CD4-positive, alpha-beta memory T cell (primary cell): ENCODE data around the gene LYVE1. TPM values are rescaled to one million over a fixed set of nuclear protein-coding genes. Genes with fewer than 3 reads are reported as not detected.

Experiments used
- CTCF ChIA-PET: fragments of 350-600 bp; sonication (Branson Sonifier 250); formaldehyde crosslinking; loops from one replicate; lab custom pipeline; 2021; ENCODE audit warnings: inconsistent platforms; ENCODE audit not compliant: partially characterized antibody; lab: Charles Lee
- POLR2A ChIA-PET: fragments of 350-600 bp; sonication (Branson Sonifier 250); formaldehyde crosslinking; loops from one replicate; lab custom pipeline; 2021; ENCODE audit not compliant: partially characterized antibody; lab: Charles Lee
- DNase-seq, 5 donors: peaks; one replicate each; pipeline versions ENCODE4 v3.0.0 to v3.0.0-alpha.2; 2020 to 2022; ENCODE audit warnings: mixed read lengths in 1 of 5
- H3K27ac ChIP-seq: one replicate; pipeline ENCODE4 v1.7.0; 2013; ENCODE audit warnings: low read depth, low read length
- H3K27me3 ChIP-seq: 2 replicates; pipeline ENCODE4 v1.7.0; 2013; ENCODE audit warnings: mild to moderate bottlenecking, low read length, moderate library complexity; ENCODE audit not compliant: insufficient read depth
- H3K36me3 ChIP-seq: 2 replicates; pipeline ENCODE4 v1.7.0; 2013; ENCODE audit warnings: mild to moderate bottlenecking, low read length, moderate library complexity; ENCODE audit not compliant: insufficient read depth
- H3K4me1 ChIP-seq: 2 replicates; pipeline ENCODE4 v1.7.0; 2013; ENCODE audit warnings: mild to moderate bottlenecking, low read length, moderate library complexity; ENCODE audit not compliant: insufficient read depth
- H3K4me3 ChIP-seq, 2 donors: one replicate each; pipeline ENCODE4 v1.7.0; 2013; ENCODE audit warnings: low read length in 2 of 2, mild to moderate bottlenecking in 1 of 2
- H3K9me3 ChIP-seq, 2 donors: one replicate each; pipeline ENCODE4 v1.7.0; 2013; ENCODE audit warnings: low read length in 2 of 2, control low read depth in 1 of 2; ENCODE audit not compliant: control insufficient read depth in 1 of 2
- H3K27ac Mint-ChIP-seq, 7 donors: one replicate each; pipeline ENCODE4 v1.8.0; 2020 to 2021; ENCODE audit warnings: mixed read lengths in 7 of 7, mild to moderate bottlenecking in 6 of 7, inconsistent platforms in 3 of 7, moderate library complexity in 3 of 7
- H3K27me3 Mint-ChIP-seq, 2 donors: one replicate each; pipeline ENCODE4 v1.8.0; 2020 to 2021; ENCODE audit warnings: mixed read lengths in 2 of 2
- H3K36me3 Mint-ChIP-seq, 2 donors: one replicate each; pipeline ENCODE4 v1.8.0; 2020 to 2021; ENCODE audit warnings: mixed read lengths in 2 of 2, inconsistent platforms in 1 of 2, mild to moderate bottlenecking in 1 of 2
- H3K4me1 Mint-ChIP-seq, 4 donors: one replicate each; pipeline ENCODE4 v1.8.0; 2020 to 2021; ENCODE audit warnings: mixed read lengths in 4 of 4, mild to moderate bottlenecking in 1 of 4
- H3K4me3 Mint-ChIP-seq, 8 donors: one replicate each; pipeline ENCODE4 v1.8.0; 2020 to 2021; ENCODE audit warnings: mixed read lengths in 8 of 8, mild to moderate bottlenecking in 7 of 8, moderate library complexity in 6 of 8, inconsistent platforms in 3 of 8
- H3K9me3 Mint-ChIP-seq, 8 donors: one replicate each; pipeline ENCODE4 v1.8.0; 2020 to 2021; ENCODE audit warnings: mixed read lengths in 8 of 8, mild to moderate bottlenecking in 5 of 8, inconsistent platforms in 3 of 8, moderate library complexity in 1 of 8
- intact Hi-C: fragments of 100-400 bp; cut with micrococcal nuclease; formaldehyde crosslinking; loops from one replicate; pipeline ENCODE4 v1.15.1; 2023
- polyA plus RNA-seq, 2 donors: library from polyadenylated mRNA; unstranded; fragments of 300-500 nt; fragmentation: Illumina TruSeq; gene quantifications; one replicate each; pipeline ENCODE4 v1.2.3, GENCODE V29; 2021
- total RNA-seq, 2 experiments: library from RNA; stranded (reverse); gene quantifications; one replicate each; pipeline ENCODE4 v1.2.3, GENCODE V29; 2021

LYVE1 gene
- total and polyA plus RNA-seq, 4 experiments from 2014 or later: not detected

- no peaks in the 10 kb centered on the region for H3K36me3 Mint-ChIP-seq
- Histone ChIP-seq H3K27ac (no peak overlapping the region), H3K36me3 (no peaks in the 10 kb centered on the region), H3K9me3 (no peaks in the 10 kb centered on the region), H3K4me1 (no peaks in the 10 kb centered on the region), H3K27me3 (no peaks in the 10 kb centered on the region), H3K4me3 (no peak overlapping the region)
- peaks cover 8% of the 10 kb centered on the region in 2 donors for H3K27me3 Mint-ChIP-seq
- H3K4me1 Mint-ChIP-seq: no peaks in the 10 kb centered on the region
- intact Hi-C loops: no loop called here
- H3K9me3 Mint-ChIP-seq: no peaks in the 10 kb centered on the region
- no peak for DNase-seq
- no peak overlapping the region for H3K4me3 Mint-ChIP-seq
- H3K27ac Mint-ChIP-seq: no peak overlapping the region
- ChIA-PET CTCF (no interaction called here), POLR2A (no interaction called here)
Measured at GRCh38 chr11:10567446-10567845, 1.0 kb downstream of the LYVE1 start.

GRCh38 chr11:10566257-10566957, 2.1 kb downstream of the LYVE1 start:
- no peak overlapping the region for H3K4me3 Mint-ChIP-seq
- no peak for DNase-seq
- H3K9me3 ChIP-seq: no peaks in the 10 kb centered on the region
- intact Hi-C loops: no loop called here
- no peaks in the 10 kb centered on the region for H3K27me3 ChIP-seq
- H3K4me1 ChIP-seq: no peaks in the 10 kb centered on the region
- no peak overlapping the region for H3K27ac Mint-ChIP-seq
- CTCF ChIA-PET: interaction anchor here (1.7 kb wide), 1 partner anchor 26 kb away, joined by 4 read pairs; the partner anchor contains the start of gene RNF141
- H3K4me3 ChIP-seq: no peak overlapping the region
- H3K36me3 ChIP-seq: no peaks in the 10 kb centered on the region
- POLR2A ChIA-PET: no interaction called here
- H3K4me1 Mint-ChIP-seq: no peaks in the 10 kb centered on the region
- no peaks in the 10 kb centered on the region for H3K9me3 Mint-ChIP-seq
- H3K27ac ChIP-seq: no peak overlapping the region
- no peaks in the 10 kb centered on the region for H3K36me3 Mint-ChIP-seq
- H3K27me3 Mint-ChIP-seq: peaks cover 6 to 8% of the 10 kb centered on the region in 2 donors

- no peaks in the 10 kb centered on the region for H3K36me3 Mint-ChIP-seq
- H3K9me3 Mint-ChIP-seq: no peaks in the 10 kb centered on the region
- Histone ChIP-seq H3K27ac (no peak overlapping the region), H3K36me3 (no peaks in the 10 kb centered on the region), H3K9me3 (no peaks in the 10 kb centered on the region), H3K4me1 (no peaks in the 10 kb centered on the region), H3K27me3 (no peaks in the 10 kb centered on the region), H3K4me3 (no peak overlapping the region)
- intact Hi-C loops: no loop called here
- ChIA-PET CTCF (interaction anchor here (1.7 kb wide), 1 partner anchor 25 kb away, joined by 4 read pairs; the partner anchor contains the start of gene RNF141), POLR2A (interaction anchor here (0.6 kb wide), 1 partner anchor 9 kb away, joined by 4 read pairs; no protein-coding TSS in a partner anchor)
- H3K4me1 Mint-ChIP-seq: no peaks in the 10 kb centered on the region
- no peak for DNase-seq
- H3K4me3 Mint-ChIP-seq: no peak overlapping the region
- peaks cover 4 to 6% of the 10 kb centered on the region in 2 donors for H3K27me3 Mint-ChIP-seq
- H3K27ac Mint-ChIP-seq: no peak overlapping the region
Measured at GRCh38 chr11:10565493-10565892, 3.0 kb downstream of the LYVE1 start.

GRCh38 chr11:10564696-10565318, 3.7 kb downstream of the LYVE1 start:
- DNase-seq: no peak
- Histone ChIP-seq H3K27ac (no peak overlapping the region), H3K4me3 (no peak overlapping the region), H3K27me3 (no peaks in the 10 kb centered on the region), H3K4me1 (no peaks in the 10 kb centered on the region), H3K36me3 (no peaks in the 10 kb centered on the region), H3K9me3 (no peaks in the 10 kb centered on the region)
- peaks cover 4 to 6% of the 10 kb centered on the region in 2 donors for H3K27me3 Mint-ChIP-seq
- no peaks in the 10 kb centered on the region for H3K9me3 Mint-ChIP-seq
- no peak overlapping the region for H3K27ac Mint-ChIP-seq
- H3K4me1 Mint-ChIP-seq: no peaks in the 10 kb centered on the region
- ChIA-PET POLR2A (no interaction called here), CTCF (interaction anchor here (1.1 kb wide), 1 partner anchor 152 kb away, joined by 3 read pairs; no protein-coding TSS in a partner anchor)
- no peak overlapping the region for H3K4me3 Mint-ChIP-seq
- no peaks in the 10 kb centered on the region for H3K36me3 Mint-ChIP-seq
- intact Hi-C loops: no loop called here

GRCh38 chr11:10564030-10564429, 4.4 kb downstream of the LYVE1 start:
- Mint-ChIP-seq H3K9me3 (no peaks in the 10 kb centered on the region), H3K4me3 (no peak overlapping the region), H3K27me3 (peaks cover 5 to 6% of the 10 kb centered on the region in 2 donors), H3K36me3 (no peaks in the 10 kb centered on the region), H3K27ac (no peak overlapping the region), H3K4me1 (no peaks in the 10 kb centered on the region)
- CTCF ChIA-PET: interaction anchor here (0.9 to 1.1 kb wide), 2 partner anchors 151 to 173 kb away, joined by 3 to 4 read pairs; no protein-coding TSS in a partner anchor
- H3K27me3 ChIP-seq: no peaks in the 10 kb centered on the region
- H3K9me3 ChIP-seq: no peaks in the 10 kb centered on the region
- POLR2A ChIA-PET: no interaction called here
- no peak overlapping the region for H3K27ac ChIP-seq
- H3K36me3 ChIP-seq: no peaks in the 10 kb centered on the region
- no peak for DNase-seq
- no peaks in the 10 kb centered on the region for H3K4me1 ChIP-seq
- no peak overlapping the region for H3K4me3 ChIP-seq
- intact Hi-C loops: no loop called here

- ChIA-PET CTCF (interaction anchor here (0.9 kb wide), 1 partner anchor 172 kb away, joined by 3 read pairs; no protein-coding TSS in a partner anchor), POLR2A (no interaction called here)
Measured at GRCh38 chr11:10561947-10562346, 6.5 kb downstream of the LYVE1 start.

GRCh38 chr11:10561043-10561818, 7.2 kb downstream of the LYVE1 start:
- Mint-ChIP-seq H3K36me3 (no peaks in the 10 kb centered on the region), H3K4me1 (peaks cover 0 to 2% (median 0%) of the 10 kb centered on the region in 4 donors), H3K9me3 (no peaks in the 10 kb centered on the region), H3K27ac (no peak overlapping the region), H3K27me3 (peaks cover 4 to 10% of the 10 kb centered on the region in 2 donors), H3K4me3 (no peak overlapping the region)
- ChIA-PET POLR2A (no interaction called here), CTCF (interaction anchor here (0.9 kb wide), 1 partner anchor 171 kb away, joined by 3 read pairs; no protein-coding TSS in a partner anchor)
- Histone ChIP-seq H3K27me3 (no peaks in the 10 kb centered on the region), H3K27ac (no peak overlapping the region), H3K36me3 (no peaks in the 10 kb centered on the region), H3K9me3 (no peaks in the 10 kb centered on the region), H3K4me3 (no peak overlapping the region), H3K4me1 (no peaks in the 10 kb centered on the region)
- DNase-seq: no peak
- intact Hi-C loops: no loop called here

More at GRCh38 chr11:10561947-10562346, 6.5 kb downstream of the LYVE1 start:
- Mint-ChIP-seq H3K36me3 (no peaks in the 10 kb centered on the region), H3K27ac (no peak overlapping the region), H3K27me3 (peaks cover 2 to 6% of the 10 kb centered on the region in 2 donors), H3K4me3 (no peak overlapping the region), H3K9me3 (no peaks in the 10 kb centered on the region), H3K4me1 (peaks cover 0 to under 1% (median 0%) of the 10 kb centered on the region in 4 donors)
- DNase-seq: no peak
- Histone ChIP-seq H3K9me3 (no peaks in the 10 kb centered on the region), H3K36me3 (no peaks in the 10 kb centered on the region), H3K27me3 (no peaks in the 10 kb centered on the region), H3K4me1 (no peaks in the 10 kb centered on the region), H3K4me3 (no peak overlapping the region), H3K27ac (no peak overlapping the region)
- intact Hi-C loops: no loop called here
